Measurements from ENCODE around the gene RANBP2.

GRCh38 chr2:108809936-108810335 is 90.7 kb downstream of the RANBP2 start:
- TF ChIP-seq TAF1 (IDR thresholded peaks at IDR 0.05; ENCODE audit: low read depth, low read length) = no peak
- no peak for TF ChIP-seq POLR2A (IDR thresholded peaks at IDR 0.05; ENCODE audit: low read depth, low read length)
- TF ChIP-seq POLR2AphosphoS5 (IDR thresholded peaks at IDR 0.05; ENCODE audit: low read depth, low read length) = no peak
- no peak for TF ChIP-seq POU2F2 (IDR thresholded peaks at IDR 0.05; ENCODE audit: low read depth, low read length)
